Fibroblast of pulmonary artery (primary cell): ENCODE measurements around the gene AXIN1.

Experiments
- DNase-seq: peaks from one replicate; pipeline ENCODE4 v3.0.0-alpha.2; 2010; ENCODE audit warnings: low read depth
- H3K4me3 ChIP-seq: replicated peaks from 2 replicates; pipeline ENCODE4 v1.5.1; 2011; ENCODE audit warnings: low read depth, mild to moderate bottlenecking, control low read depth, low read length, moderate library complexity
- CTCF ChIP-seq: IDR thresholded peaks from 2 replicates; pipeline ENCODE4 v1.5.1; 2011; ENCODE audit warnings: mild to moderate bottlenecking, control low read depth, low read length, inconsistent platforms; ENCODE audit errors: missing control alignments

AXIN1 gene

GRCh38 chr16:301235-301634 lies 51.3 kb downstream of the AXIN1 start:
- no peak overlapping the region for H3K4me3 ChIP-seq
- no peak for TF ChIP-seq CTCF
- DNase-seq: no peak

GRCh38 chr16:297832-298231 lies 54.7 kb downstream of the AXIN1 start:
- no peak for DNase-seq
- no peak for TF ChIP-seq CTCF
- H3K4me3 ChIP-seq: no peak overlapping the region

GRCh38 chr16:296806-297510 lies 55.6 kb downstream of the AXIN1 start:
- no peak overlapping the region for H3K4me3 ChIP-seq
- no peak for DNase-seq
- no peak for TF ChIP-seq CTCF

DNA sequence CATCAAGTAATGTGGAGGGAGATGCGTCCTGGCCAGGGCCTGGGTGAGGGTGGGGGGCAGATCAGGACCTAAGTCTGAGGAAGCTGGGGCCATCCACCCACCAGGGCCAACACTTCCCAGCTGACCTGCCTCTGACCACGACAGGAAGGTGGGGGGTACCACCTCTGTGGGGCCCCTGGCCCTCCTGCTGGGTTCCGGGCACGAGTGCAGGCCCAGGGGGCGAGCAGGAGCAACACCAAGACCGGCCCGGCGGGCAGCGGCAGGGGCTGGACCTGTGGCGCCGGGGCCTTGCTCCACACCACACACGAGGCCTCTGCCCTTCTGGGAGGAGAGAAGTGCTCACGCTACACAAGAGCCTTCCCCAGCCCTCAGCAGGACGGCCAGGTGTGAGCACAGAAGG lies 56.2 kb downstream of the AXIN1 start:
- no peak for TF ChIP-seq CTCF
- no peak overlapping the region for H3K4me3 ChIP-seq
- DNase-seq: no peak

DNA sequence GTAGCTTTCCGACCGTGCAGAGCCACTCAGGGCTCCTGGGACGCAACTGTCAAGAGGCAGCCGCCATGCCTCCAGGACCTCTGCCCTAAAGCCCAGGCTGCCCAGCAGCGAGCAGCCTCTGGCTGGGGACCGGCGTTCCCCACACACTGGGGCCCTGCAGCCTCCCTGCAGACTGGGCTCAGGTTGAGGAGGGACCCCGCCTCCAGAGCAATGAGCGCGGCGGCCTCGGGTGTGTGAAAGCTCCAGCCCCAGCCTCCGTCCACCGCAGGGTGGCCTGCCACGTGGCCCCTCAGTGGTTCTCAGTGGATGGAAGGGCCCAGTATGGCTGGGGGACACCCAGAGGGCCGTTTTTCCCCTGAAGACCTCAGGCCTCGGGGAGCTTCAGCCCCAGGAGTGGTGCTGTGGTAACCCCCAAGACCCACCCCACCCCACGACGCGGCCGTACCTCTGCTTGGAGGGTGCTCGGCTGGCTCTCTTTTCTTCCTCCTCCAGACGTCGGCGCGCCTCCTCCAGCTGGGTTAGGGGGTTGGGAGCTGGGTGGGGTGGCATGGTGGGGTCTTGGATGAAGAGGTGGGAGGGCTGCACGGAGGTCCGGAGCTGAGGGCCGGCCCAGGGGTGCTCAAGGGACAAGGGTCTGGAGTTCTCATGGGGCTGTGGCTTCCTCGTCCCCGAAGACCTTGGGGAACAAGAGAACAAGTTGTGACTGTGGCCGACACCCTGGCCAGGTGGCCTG lies 59.3 kb downstream of the AXIN1 start:
- no peak overlapping the region for H3K4me3 ChIP-seq
- no peak for TF ChIP-seq CTCF
- DNase-seq: no peak

DNA sequence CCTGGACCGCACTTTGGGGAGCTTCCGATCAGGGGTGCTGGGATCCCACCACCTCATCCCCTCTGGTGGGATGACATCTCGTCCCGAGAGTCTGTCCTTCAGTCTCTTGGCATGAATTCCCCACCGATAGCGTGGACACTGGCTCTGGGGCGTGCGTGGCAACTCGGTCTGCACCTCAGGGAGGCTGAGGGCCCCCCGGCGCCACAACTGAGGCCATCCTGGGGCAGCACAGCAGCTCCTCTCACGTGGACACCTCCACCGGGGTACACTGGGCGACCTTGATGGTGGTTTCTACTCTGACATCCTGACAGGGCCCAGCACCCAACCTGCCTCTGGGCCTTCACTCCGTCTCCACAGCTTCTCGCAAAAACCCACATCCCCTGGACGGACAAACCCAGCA lies 61.0 kb downstream of the AXIN1 start:
- no peak for DNase-seq
- H3K4me3 ChIP-seq: no peak overlapping the region
- no peak for TF ChIP-seq CTCF
